Liver (tissue), 9 donors: ENCODE results near the gene NME4. TPM values are rescaled to one million over a fixed set of nuclear protein-coding genes. Genes with fewer than 3 reads are reported as not detected.
A peak's percentile ranks its signal among the peaks of the same experiment; 100 is the strongest.

Source experiments
- DNase-seq: peaks from one replicate; pipeline ENCODE4 v3.0.0-alpha.2; 2017; ENCODE audit warnings: low spot score
- H3K27ac ChIP-seq, 2 donors: one replicate each; pipeline ENCODE4 v1.7.0; 2013; ENCODE audit warnings: inconsistent platforms in 2 of 2, low read length in 2 of 2, control low read depth in 1 of 2, low read depth in 1 of 2, mild to moderate bottlenecking in 1 of 2
- H3K27me3 ChIP-seq, 4 donors: one replicate each; pipeline versions ENCODE4 v1.6.1 to v1.7.0; 2013; ENCODE audit warnings: low read length in 3 of 4, inconsistent platforms in 1 of 4, mild to moderate bottlenecking in 1 of 4, moderate library complexity in 1 of 4; ENCODE audit not compliant: control insufficient read depth in 4 of 4, insufficient read depth in 4 of 4
- H3K36me3 ChIP-seq, 4 donors: one replicate each; pipeline versions ENCODE4 v1.6.1 to v1.7.0; 2013; ENCODE audit warnings: low read length in 3 of 4, mild to moderate bottlenecking in 3 of 4, low read depth in 1 of 4, moderate library complexity in 1 of 4; ENCODE audit not compliant: control insufficient read depth in 4 of 4, insufficient read depth in 3 of 4
- H3K4me1 ChIP-seq, 4 donors: one replicate each; pipeline versions ENCODE4 v1.6.1 to v1.7.0; 2013; ENCODE audit warnings: low read length in 3 of 4, mild to moderate bottlenecking in 3 of 4, moderate library complexity in 1 of 4; ENCODE audit not compliant: control insufficient read depth in 4 of 4, insufficient read depth in 4 of 4
- H3K4me3 ChIP-seq, 3 donors: one replicate each; pipeline versions ENCODE4 v1.6.1 to v1.7.0; 2013; ENCODE audit warnings: low read length in 3 of 3, control low read depth in 1 of 3, low read depth in 1 of 3, mild to moderate bottlenecking in 1 of 3
- H3K9ac ChIP-seq, 2 donors: one replicate each; pipeline ENCODE4 v1.7.0; 2013; ENCODE audit warnings: low read length in 2 of 2, mild to moderate bottlenecking in 2 of 2, moderate library complexity in 2 of 2, control low read depth in 1 of 2, low read depth in 1 of 2
- H3K9me3 ChIP-seq, 4 donors: one replicate each; pipeline versions ENCODE4 v1.6.1 to v1.7.0; 2013; ENCODE audit warnings: low read length in 3 of 4; ENCODE audit not compliant: control insufficient read depth in 4 of 4
- FOXA2 ChIP-seq: IDR thresholded peaks from 2 replicates; pipeline ENCODE4 v1.6.1; 2016; ENCODE audit warnings: antibody characterized with exemption
- HNF4A ChIP-seq, 2 donors: conservative IDR thresholded peaks; 2 replicates each; pipeline ENCODE4 v1.6.1; 2016; ENCODE audit warnings: antibody characterized with exemption in 2 of 2, mild to moderate bottlenecking in 2 of 2
- HNF4G ChIP-seq: IDR thresholded peaks from 2 replicates; pipeline ENCODE4 v1.6.1; 2016; ENCODE audit warnings: antibody characterized with exemption
- MAX ChIP-seq: IDR thresholded peaks from 2 replicates; pipeline ENCODE4 v1.6.1; 2016; ENCODE audit warnings: antibody characterized with exemption
- NR2F2 ChIP-seq: IDR thresholded peaks from 2 replicates; pipeline ENCODE4 v1.6.1; 2016; ENCODE audit warnings: antibody characterized with exemption
- RAD21 ChIP-seq, 2 donors: IDR thresholded peaks; 2 replicates each; pipeline ENCODE4 v1.6.1; 2016; ENCODE audit warnings: antibody characterized with exemption in 2 of 2, mild to moderate bottlenecking in 2 of 2
- RXRA ChIP-seq, 2 donors: IDR thresholded peaks; 2 replicates each; pipeline ENCODE4 v1.6.1; 2017 to 2018; ENCODE audit warnings: antibody characterized with exemption in 2 of 2, mild to moderate bottlenecking in 1 of 2
- SP1 ChIP-seq: IDR thresholded peaks from 2 replicates; pipeline ENCODE4 v1.6.1; 2018; ENCODE audit warnings: antibody characterized with exemption, mild to moderate bottlenecking
- WGBS: extraction: QIAGEN DNeasy Blood & Tissue Kit; methylation state at CpG from one replicate; pipeline ENCODE4 v1.1.7; 2013; 5-methylcytosine and 5-hydroxymethylcytosine counted together
- polyA plus RNA-seq, 2 donors: library from polyadenylated mRNA; stranded (reverse) in 1 of 2; unstranded in 1 of 2; fragments of 200-250 nt in 1 of 2; fragments of >200 nt in 1 of 2; fragmentation: Nextera tagmentation in 1 of 2; extraction: Ambion mirVana in 1 of 2; gene quantifications; one replicate each; pipeline versions ENCODE4 v1.2.1 to v1.2.3, GENCODE V29; 2013 to 2015
- total RNA-seq, 2 donors: library from RNA; depleted of rRNA; stranded (reverse); fragments of >200 nt; gene quantifications; one replicate each; pipeline ENCODE4 v1.2.3, GENCODE V29; 2014
- TF ChIP-seq, protein P1 (sequence below): fragments of 150-350 bp; IDR thresholded peaks from 2 replicates; pipeline ENCODE4 v1.5.1; 2017; ENCODE audit warnings: improper control_type of control experiment, low read depth, low read length; ENCODE audit not compliant: missing input control
- TF ChIP-seq, protein P2 (sequence below): IDR thresholded peaks from 2 replicates; pipeline ENCODE4 v1.6.1; 2016; ENCODE audit warnings: antibody characterized with exemption
- TF ChIP-seq, protein P3 (sequence below): IDR thresholded peaks from 2 replicates; pipeline ENCODE4 v1.6.1; 2016; ENCODE audit warnings: antibody characterized with exemption
- donor health status: healthy.
- donor health status: healthy.
- donor health status: healthy.
- donor health status: healthy.
- donor health status: healthy.

Gene NME4
- total and polyA plus RNA-seq, 4 donors = 39.2 to 118 (median 83.9) TPM

GRCh38 chr16:425082-425718 lies 28.2 kb downstream of the NME4 start, which contains the start of gene RAB11FIP3:
Gene RAB11FIP3, plus strand, starts transcription at chr16:425649. Its CDS starts 358 bp downstream, at chr16:426007.
- DNase-seq = peak; percentile 86
- Histone ChIP-seq H3K4me3 (peak within 1 kb of the TSS; percentile 64 to 88 (median 81)), H3K36me3 (no peaks in the 10 kb centered on the region), H3K4me1 (peaks cover 5 to 25% (median 19%) of the 10 kb centered on the region in 4 donors), H3K27me3 (no peaks in the 10 kb centered on the region), H3K9ac (peak within 1 kb of the TSS; percentile 70 to 78), H3K9me3 (no peaks in the 10 kb centered on the region), H3K27ac (peak within 1 kb of the TSS; percentile 93 to 95)
- TF ChIP-seq, protein P1, sequence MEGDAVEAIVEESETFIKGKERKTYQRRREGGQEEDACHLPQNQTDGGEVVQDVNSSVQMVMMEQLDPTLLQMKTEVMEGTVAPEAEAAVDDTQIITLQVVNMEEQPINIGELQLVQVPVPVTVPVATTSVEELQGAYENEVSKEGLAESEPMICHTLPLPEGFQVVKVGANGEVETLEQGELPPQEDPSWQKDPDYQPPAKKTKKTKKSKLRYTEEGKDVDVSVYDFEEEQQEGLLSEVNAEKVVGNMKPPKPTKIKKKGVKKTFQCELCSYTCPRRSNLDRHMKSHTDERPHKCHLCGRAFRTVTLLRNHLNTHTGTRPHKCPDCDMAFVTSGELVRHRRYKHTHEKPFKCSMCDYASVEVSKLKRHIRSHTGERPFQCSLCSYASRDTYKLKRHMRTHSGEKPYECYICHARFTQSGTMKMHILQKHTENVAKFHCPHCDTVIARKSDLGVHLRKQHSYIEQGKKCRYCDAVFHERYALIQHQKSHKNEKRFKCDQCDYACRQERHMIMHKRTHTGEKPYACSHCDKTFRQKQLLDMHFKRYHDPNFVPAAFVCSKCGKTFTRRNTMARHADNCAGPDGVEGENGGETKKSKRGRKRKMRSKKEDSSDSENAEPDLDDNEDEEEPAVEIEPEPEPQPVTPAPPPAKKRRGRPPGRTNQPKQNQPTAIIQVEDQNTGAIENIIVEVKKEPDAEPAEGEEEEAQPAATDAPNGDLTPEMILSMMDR = no peak
- peak in 1 of 2 donors; percentile 21 for TF ChIP-seq RAD21 (IDR thresholded peaks at IDR 0.05)
- under 1% methylated on average over 77 of the region's 77 CpGs for WGBS

DNA sequence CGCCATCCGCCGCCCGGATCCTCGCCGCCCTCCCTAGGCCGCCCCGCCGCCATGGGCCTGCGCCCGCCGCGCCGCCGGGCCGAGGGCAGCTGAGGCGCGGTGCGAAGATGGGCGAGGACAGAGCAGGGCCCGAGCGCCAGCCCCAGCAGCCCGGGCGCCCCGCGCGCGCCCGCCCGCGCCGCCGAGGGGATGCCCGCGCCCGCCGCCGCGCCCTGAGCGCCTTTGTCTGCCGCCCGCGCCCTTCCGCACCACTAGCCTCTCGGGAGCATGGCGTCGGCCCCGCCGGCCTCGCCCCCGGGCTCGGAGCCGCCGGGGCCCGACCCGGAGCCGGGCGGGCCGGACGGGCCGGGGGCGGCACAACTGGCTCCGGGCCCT lies 28.7 kb downstream of the NME4 start:
- under 1% methylated on average over 63 of the region's 63 CpGs for WGBS
- Histone ChIP-seq H3K9ac (no peak overlapping the region), H3K9me3 (no peaks in the 10 kb centered on the region)

More for the DNA sequence above, 28.7 kb downstream of the NME4 start:
- H3K36me3 ChIP-seq = no peaks in the 10 kb centered on the region
- H3K27ac ChIP-seq = peak overlapping the region in 1 of 2 donors; percentile 93
- H3K4me1 ChIP-seq = peaks cover 5 to 25% (median 19%) of the 10 kb centered on the region in 4 donors
- H3K4me3 ChIP-seq = peak overlapping the region in 2 of 3 donors; percentile 28 to 88
- DNase-seq = no peak
- TF ChIP-seq, protein P2, sequence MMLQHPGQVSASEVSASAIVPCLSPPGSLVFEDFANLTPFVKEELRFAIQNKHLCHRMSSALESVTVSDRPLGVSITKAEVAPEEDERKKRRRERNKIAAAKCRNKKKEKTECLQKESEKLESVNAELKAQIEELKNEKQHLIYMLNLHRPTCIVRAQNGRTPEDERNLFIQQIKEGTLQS = no peak
- TF ChIP-seq SP1 (no peak), FOXA2 (no peak), NR2F2 (no peak), RXRA (IDR thresholded peaks at IDR 0.05) (no peak), HNF4A (conservative IDR thresholded peaks at IDR 0.05) (no peak), RAD21 (IDR thresholded peaks at IDR 0.05) (no peak), HNF4G (no peak), MAX (no peak)
- TF ChIP-seq, protein P3, sequence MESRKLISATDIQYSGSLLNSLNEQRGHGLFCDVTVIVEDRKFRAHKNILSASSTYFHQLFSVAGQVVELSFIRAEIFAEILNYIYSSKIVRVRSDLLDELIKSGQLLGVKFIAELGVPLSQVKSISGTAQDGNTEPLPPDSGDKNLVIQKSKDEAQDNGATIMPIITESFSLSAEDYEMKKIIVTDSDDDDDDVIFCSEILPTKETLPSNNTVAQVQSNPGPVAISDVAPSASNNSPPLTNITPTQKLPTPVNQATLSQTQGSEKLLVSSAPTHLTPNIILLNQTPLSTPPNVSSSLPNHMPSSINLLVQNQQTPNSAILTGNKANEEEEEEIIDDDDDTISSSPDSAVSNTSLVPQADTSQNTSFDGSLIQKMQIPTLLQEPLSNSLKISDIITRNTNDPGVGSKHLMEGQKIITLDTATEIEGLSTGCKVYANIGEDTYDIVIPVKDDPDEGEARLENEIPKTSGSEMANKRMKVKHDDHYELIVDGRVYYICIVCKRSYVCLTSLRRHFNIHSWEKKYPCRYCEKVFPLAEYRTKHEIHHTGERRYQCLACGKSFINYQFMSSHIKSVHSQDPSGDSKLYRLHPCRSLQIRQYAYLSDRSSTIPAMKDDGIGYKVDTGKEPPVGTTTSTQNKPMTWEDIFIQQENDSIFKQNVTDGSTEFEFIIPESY = no peak
- TF ChIP-seq, protein P1 = no peak
- no peaks in the 10 kb centered on the region for H3K27me3 ChIP-seq
